ENCODE measurements around the gene AS3MT. TPM values are rescaled to one million over a fixed set of nuclear protein-coding genes. Genes with fewer than 3 reads are reported as not detected.

The AS3MT gene
- total RNA-seq, 1 donor, result 5.2 TPM

- no peak overlapping the region for H3K4me3 ChIP-seq (ENCODE audit: low read depth, low read length)
- no peak for TF ChIP-seq CTCF (IDR thresholded peaks at IDR 0.05; ENCODE audit: insufficient read depth, low read depth, low read length)
- no peak for DNase-seq (ENCODE audit: low read depth)
Observed at GRCh38 chr10:102951316-102951715, 82.0 kb downstream of the AS3MT start.

Small RNAs within 50 kb of the gene (small RNA-seq; reads per million reads assigned to genes)
- gene AS3MT, result not detected
- gene RF00026, result not detected

Other genes with a start within 250 kb of the AS3MT start
- 116 and 119 TPM in 2 replicates for gene TRIM8, start 225.0 kb upstream of the AS3MT start, total RNA-seq
- gene ARL3, start 155.1 kb upstream of the AS3MT start, total RNA-seq, result 5.5 and 6.0 TPM in 2 replicates
- 2.9 and 3.5 TPM in 2 replicates for gene SFXN2, start 154.8 kb upstream of the AS3MT start, total RNA-seq
- gene WBP1L, start 125.5 kb upstream of the AS3MT start, total RNA-seq, result 34.8 and 40.6 TPM in 2 replicates
- gene CYP17A1, start 32.1 kb upstream of the AS3MT start, total RNA-seq, result not detected in 2 replicates
- 14.7 and 17.4 TPM in 2 replicates for gene BORCS7, start 15.2 kb upstream of the AS3MT start, total RNA-seq
- 4.7 and 8.4 TPM in 2 replicates for gene CNNM2, start 48.8 kb downstream of the AS3MT start, total RNA-seq

Measured in fibroblast of villous mesenchyme (primary cell).